IPS-18a (cell line): ENCODE results near the gene SPATA19.

ENCODE experiments used
- H3K27ac ChIP-seq: one replicate; pipeline ENCODE4 v1.5.1; 2013; ENCODE audit warnings: low read length
- H3K27me3 ChIP-seq: one replicate; pipeline ENCODE4 v1.6.1; 2013; ENCODE audit warnings: mild to moderate bottlenecking, low read length; ENCODE audit not compliant: control insufficient read depth, insufficient read depth
- H3K36me3 ChIP-seq: one replicate; pipeline ENCODE4 v1.6.1; 2013; ENCODE audit warnings: low read depth, low read length; ENCODE audit not compliant: control insufficient read depth
- H3K4me1 ChIP-seq: one replicate; pipeline ENCODE4 v1.6.1; 2013; ENCODE audit warnings: low read depth, low read length; ENCODE audit not compliant: control insufficient read depth
- H3K4me3 ChIP-seq: one replicate; pipeline ENCODE4 v1.5.1; 2013; ENCODE audit warnings: low read length
- H3K9ac ChIP-seq: one replicate; pipeline ENCODE4 v1.6.1; 2013; ENCODE audit warnings: mild to moderate bottlenecking, low read length, moderate library complexity
- H3K9me3 ChIP-seq: one replicate; pipeline ENCODE4 v1.6.1; 2013; ENCODE audit warnings: low read depth, low read length; ENCODE audit not compliant: control insufficient read depth

The SPATA19 gene

GRCh38 chr11:133811850-133812685 lies 33.2 kb downstream of the SPATA19 start:
- H3K9me3 ChIP-seq, result no peaks in the 10 kb centered on the region
- no peak overlapping the region for H3K4me3 ChIP-seq
- peaks cover 24% of the 10 kb centered on the region for H3K4me1 ChIP-seq
- H3K27ac ChIP-seq, result no peak overlapping the region
- H3K27me3 ChIP-seq, result peaks cover 4% of the 10 kb centered on the region
- H3K36me3 ChIP-seq, result no peaks in the 10 kb centered on the region
- H3K9ac ChIP-seq, result no peak overlapping the region

- H3K4me1 ChIP-seq, result peaks cover 24% of the 10 kb centered on the region
- no peak overlapping the region for H3K9ac ChIP-seq
- no peaks in the 10 kb centered on the region for H3K9me3 ChIP-seq
- H3K27me3 ChIP-seq, result peaks cover 4% of the 10 kb centered on the region
- no peaks in the 10 kb centered on the region for H3K36me3 ChIP-seq
- H3K27ac ChIP-seq, result no peak overlapping the region
- H3K4me3 ChIP-seq, result no peak overlapping the region
Measured at GRCh38 chr11:133810766-133811165, 34.5 kb downstream of the SPATA19 start.

DNA sequence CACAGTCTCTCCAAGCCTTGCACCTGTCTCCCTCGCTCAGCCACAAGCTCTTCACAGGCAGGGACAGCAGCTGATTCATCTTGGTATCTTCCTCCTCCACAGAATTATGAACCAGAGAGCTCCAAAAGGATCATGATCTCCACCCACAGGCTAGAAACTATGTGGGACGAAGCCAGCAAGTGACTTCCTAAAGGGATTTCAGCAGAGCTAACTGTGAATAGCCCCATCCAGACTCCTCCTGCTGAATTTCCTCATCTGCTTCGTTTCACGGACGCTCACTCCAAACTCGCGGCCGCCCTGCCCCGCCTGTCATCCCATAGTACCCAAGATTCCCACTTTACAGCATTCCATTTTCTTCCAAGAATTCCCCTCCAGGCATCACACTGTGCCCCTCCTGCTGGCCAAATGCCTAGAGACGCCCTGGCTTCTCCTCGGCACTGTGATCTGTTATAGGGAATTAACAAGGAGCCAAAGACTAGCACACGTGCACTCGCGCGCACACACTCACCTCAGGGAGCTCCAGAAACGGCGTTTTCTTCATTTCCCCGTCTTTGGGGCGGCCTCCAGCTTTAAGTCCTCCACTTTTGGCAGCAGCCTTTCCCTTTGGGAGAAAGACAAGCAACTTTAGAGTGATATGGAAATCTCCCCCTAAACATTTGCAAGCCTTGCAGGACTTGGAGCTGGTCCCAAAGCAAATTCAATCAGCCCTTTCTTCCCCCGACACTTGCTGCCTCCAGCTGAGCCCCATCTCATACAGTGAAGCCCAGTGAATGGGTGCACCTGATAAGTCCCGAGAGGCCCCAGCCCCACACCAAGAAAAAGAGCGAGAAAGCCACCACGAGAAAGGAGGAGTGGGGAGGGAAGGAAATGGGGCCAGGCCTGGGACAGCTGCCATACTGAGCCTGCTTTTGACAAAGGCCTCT lies 35.5 kb downstream of the SPATA19 start:
- Histone ChIP-seq H3K9ac (no peak overlapping the region), H3K36me3 (no peaks in the 10 kb centered on the region), H3K27me3 (peaks cover 4% of the 10 kb centered on the region)

GRCh38 chr11:133808393-133809140 lies 36.7 kb downstream of the SPATA19 start:
- Histone ChIP-seq H3K27me3 (peaks cover 4% of the 10 kb centered on the region), H3K27ac (no peak overlapping the region), H3K9me3 (no peaks in the 10 kb centered on the region), H3K36me3 (no peaks in the 10 kb centered on the region), H3K4me1 (peaks cover 24% of the 10 kb centered on the region), H3K4me3 (no peak overlapping the region), H3K9ac (no peak overlapping the region)

More for the DNA sequence above, 35.5 kb downstream of the SPATA19 start:
- H3K9me3 ChIP-seq, result no peaks in the 10 kb centered on the region
- H3K4me3 ChIP-seq, result no peak overlapping the region
- H3K27ac ChIP-seq, result no peak overlapping the region
- peaks cover 24% of the 10 kb centered on the region for H3K4me1 ChIP-seq

GRCh38 chr11:133803026-133803425 lies 42.3 kb downstream of the SPATA19 start:
- no peaks in the 10 kb centered on the region for H3K27me3 ChIP-seq
- no peak overlapping the region for H3K4me3 ChIP-seq
- no peaks in the 10 kb centered on the region for H3K4me1 ChIP-seq
- no peaks in the 10 kb centered on the region for H3K36me3 ChIP-seq
- no peak overlapping the region for H3K27ac ChIP-seq
- no peaks in the 10 kb centered on the region for H3K9me3 ChIP-seq
- H3K9ac ChIP-seq, result no peak overlapping the region

DNA sequence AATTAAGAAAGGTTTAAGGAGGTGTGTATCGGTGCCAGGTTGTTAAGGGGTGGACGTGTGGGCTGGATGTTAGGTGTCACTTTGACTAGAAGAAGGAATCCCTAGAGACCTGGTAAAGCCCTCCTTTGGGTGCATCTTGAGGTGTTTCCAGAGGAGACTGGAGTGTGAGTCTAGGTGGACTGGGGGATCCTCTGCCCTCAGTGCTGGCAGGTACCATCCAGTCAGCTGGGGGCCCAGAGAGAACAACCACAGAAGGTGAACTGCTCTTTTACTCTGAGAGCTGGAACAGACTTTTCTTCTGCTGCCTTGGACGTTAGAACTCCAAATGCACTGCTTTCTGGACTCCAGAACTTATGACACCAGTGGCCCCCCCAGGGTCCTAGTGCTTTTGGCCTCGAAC lies 44.0 kb downstream of the SPATA19 start:
- no peak overlapping the region for H3K27ac ChIP-seq

DNA sequence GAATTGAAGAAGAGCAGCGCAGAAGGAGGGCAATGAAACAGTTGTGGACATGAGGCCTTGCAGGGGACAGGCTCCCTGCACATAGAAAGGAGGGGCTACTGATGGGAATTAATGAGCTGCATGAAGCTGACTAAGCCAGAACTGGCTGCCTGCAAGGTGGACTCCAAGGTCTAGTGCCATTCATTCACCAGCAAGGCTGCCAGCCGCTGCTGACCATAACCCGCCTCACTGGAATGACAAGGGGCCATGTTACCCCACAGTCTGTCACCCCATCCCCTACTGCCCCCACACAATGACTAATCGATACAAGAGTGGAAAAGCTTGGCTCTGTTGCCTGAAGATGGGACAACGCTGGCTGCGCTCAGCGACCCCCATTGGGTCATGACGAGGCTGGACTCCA lies 44.6 kb downstream of the SPATA19 start:
- Histone ChIP-seq H3K9ac (no peak overlapping the region), H3K36me3 (no peaks in the 10 kb centered on the region), H3K4me3 (no peak overlapping the region), H3K27ac (no peak overlapping the region), H3K4me1 (no peaks in the 10 kb centered on the region), H3K9me3 (no peaks in the 10 kb centered on the region), H3K27me3 (no peaks in the 10 kb centered on the region)

More for the DNA sequence above, 44.0 kb downstream of the SPATA19 start:
- H3K9me3 ChIP-seq, result no peaks in the 10 kb centered on the region
- no peaks in the 10 kb centered on the region for H3K4me1 ChIP-seq
- H3K36me3 ChIP-seq, result no peaks in the 10 kb centered on the region
- no peaks in the 10 kb centered on the region for H3K27me3 ChIP-seq
- H3K9ac ChIP-seq, result no peak overlapping the region
- H3K4me3 ChIP-seq, result no peak overlapping the region

- Histone ChIP-seq H3K9me3 (peaks cover 8% of the 10 kb centered on the region), H3K36me3 (no peaks in the 10 kb centered on the region), H3K27ac (no peak overlapping the region), H3K4me1 (no peaks in the 10 kb centered on the region), H3K4me3 (no peak overlapping the region), H3K27me3 (no peaks in the 10 kb centered on the region), H3K9ac (no peak overlapping the region)
Measured at GRCh38 chr11:133797554-133797953, 47.8 kb downstream of the SPATA19 start.

DNA sequence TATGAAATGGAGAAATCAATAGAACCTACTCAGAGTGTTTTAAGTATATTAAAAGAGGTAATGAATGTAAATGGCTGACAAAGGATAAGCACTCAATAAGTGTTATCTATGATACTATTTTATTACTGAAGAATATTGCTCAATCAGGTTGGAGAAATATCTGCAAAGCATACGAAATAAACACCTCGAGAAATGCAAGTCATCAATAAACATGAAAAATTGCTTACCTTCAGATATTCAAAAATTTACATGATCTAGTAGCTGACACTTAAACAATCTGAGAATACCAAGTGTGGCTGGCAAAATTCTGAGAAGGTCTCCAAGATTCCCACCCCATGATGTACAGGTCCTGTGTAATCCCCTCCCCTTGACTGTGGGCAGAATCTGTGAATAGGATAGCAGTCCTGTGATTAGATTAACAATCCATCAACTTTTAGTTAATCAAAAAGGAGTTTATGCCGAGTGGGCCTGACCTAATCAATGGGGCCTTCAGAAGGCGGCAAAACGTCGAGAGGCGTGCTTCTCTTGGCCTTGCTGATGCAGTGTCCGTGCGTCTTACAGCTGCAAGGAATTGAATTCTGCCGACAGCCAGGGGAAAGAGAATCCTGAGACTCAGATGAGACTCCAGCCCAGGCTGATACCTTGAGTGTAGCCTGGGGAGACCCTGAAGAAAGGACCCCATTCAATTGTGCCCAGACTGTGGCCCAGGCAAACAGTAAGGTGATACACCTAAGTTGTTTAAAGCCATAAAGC lies 49.1 kb downstream of the SPATA19 start:
- H3K9ac ChIP-seq, result no peak overlapping the region
- H3K9me3 ChIP-seq, result peaks cover 8% of the 10 kb centered on the region
- H3K4me3 ChIP-seq, result no peak overlapping the region
- no peaks in the 10 kb centered on the region for H3K4me1 ChIP-seq
- no peaks in the 10 kb centered on the region for H3K27me3 ChIP-seq
- H3K27ac ChIP-seq, result no peak overlapping the region
- H3K36me3 ChIP-seq, result no peaks in the 10 kb centered on the region

DNA sequence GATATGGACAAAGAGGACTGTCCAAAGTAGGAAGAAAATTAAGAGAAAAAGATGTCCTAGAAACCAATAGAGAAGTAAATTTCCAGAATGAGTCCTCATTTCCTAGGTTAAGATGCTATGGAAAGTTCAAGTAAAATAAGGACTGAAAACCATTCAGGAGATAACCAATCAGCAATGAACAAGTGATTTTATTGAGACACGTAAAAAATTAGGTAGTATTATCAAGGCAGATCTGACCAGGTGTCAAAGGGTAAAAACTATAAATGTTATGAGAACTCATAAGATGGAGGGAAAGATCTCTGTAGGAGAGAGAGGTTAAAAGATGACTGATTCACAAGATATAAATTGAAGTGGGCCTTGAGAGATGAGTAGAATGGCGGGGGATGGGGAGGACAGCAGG lies 50.2 kb downstream of the SPATA19 start:
- Histone ChIP-seq H3K27me3 (no peaks in the 10 kb centered on the region), H3K4me3 (no peak overlapping the region), H3K9me3 (peaks cover 8% of the 10 kb centered on the region), H3K9ac (no peak overlapping the region), H3K4me1 (no peaks in the 10 kb centered on the region), H3K27ac (no peak overlapping the region), H3K36me3 (no peaks in the 10 kb centered on the region)
